Neural crest cell (in vitro differentiated cells): ENCODE measurements around the gene ONECUT1. TPM values are rescaled to one million over a fixed set of nuclear protein-coding genes. Genes with fewer than 3 reads are reported as not detected.

Experiments
- DNase-seq: peaks from one replicate; pipeline ENCODE4 v3.0.0; 2021; ENCODE audit warnings: low read depth, mixed read lengths, low spot score
- H3K27ac Mint-ChIP-seq: one replicate; pipeline ENCODE4 v1.8.0; 2021; ENCODE audit warnings: mild to moderate bottlenecking, mixed read lengths; ENCODE audit not compliant: unreplicated experiment
- H3K27me3 Mint-ChIP-seq: 2 replicates; pipeline ENCODE4 v1.8.0; 2021; ENCODE audit warnings: low read depth, mild to moderate bottlenecking, mixed read lengths
- H3K36me3 Mint-ChIP-seq: 2 replicates; pipeline ENCODE4 v1.8.0; 2021; ENCODE audit warnings: low read depth, mild to moderate bottlenecking, mixed read lengths
- H3K4me1 Mint-ChIP-seq: 2 replicates; pipeline ENCODE4 v1.8.0; 2021; ENCODE audit warnings: mixed read lengths
- H3K4me3 Mint-ChIP-seq: one replicate; pipeline ENCODE4 v1.8.0; 2021; ENCODE audit warnings: mild to moderate bottlenecking, mixed read lengths
- H3K9me3 Mint-ChIP-seq: 2 replicates; pipeline ENCODE4 v1.8.0; 2021; ENCODE audit warnings: mixed read lengths
- total RNA-seq: library from RNA; stranded (reverse); gene quantifications from 2 replicates; pipeline ENCODE4 v1.2.1, GENCODE V29; 2021
- TF ChIP-seq, protein P1 (sequence below): fragments of 200-600 bp; sonication (generic); conservative IDR thresholded peaks from 2 replicates; pipeline ENCODE4 v1.5.0; 2021; ENCODE audit warnings: antibody characterized with exemption, mild to moderate bottlenecking

Gene ONECUT1
- total RNA-seq, 1 donor from 2014 or later = 41.6 TPM

DNA sequence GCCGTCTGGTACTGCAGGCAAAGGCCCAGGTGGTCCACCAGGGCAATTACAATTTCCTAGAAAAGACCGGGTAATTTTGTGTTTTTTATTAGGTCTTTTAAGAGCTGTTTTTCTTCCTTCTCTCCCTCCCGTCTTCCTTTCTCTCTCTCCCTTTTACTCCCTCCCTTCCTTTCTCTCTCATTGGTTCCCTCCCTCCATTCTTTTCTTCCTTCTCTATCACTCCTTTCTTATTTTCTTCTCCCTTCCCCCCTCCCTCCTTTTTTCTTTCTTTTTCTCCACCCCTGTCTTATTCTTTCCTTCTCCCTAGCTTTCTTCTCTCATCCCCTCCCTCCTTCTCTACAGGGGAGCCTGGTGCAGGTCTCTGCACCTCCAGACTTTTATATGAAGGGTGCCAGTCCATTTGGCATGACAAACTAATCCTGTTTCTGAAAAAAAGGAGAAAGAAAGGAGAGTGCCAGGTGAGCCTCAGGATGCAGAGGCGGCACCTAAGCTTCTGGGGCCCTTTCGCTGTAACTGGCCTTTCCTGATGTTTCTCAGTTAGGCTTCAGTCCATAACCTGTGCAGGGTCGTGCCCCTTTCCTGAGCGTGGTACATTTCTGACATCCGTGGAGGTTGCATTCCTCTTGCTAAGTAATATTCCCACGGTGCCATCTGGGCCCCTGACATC, 9.1 kb upstream of the ONECUT1 start:
- Mint-ChIP-seq H3K4me1 (peaks cover 49% of the 10 kb centered on the region), H3K36me3 (peaks cover 6% of the 10 kb centered on the region), H3K4me3 (peak overlapping the region; percentile 49), H3K9me3 (no peaks in the 10 kb centered on the region), H3K27ac (no peak overlapping the region), H3K27me3 (peaks cover 27% of the 10 kb centered on the region)
- no peak for DNase-seq
- TF ChIP-seq, protein P1, sequence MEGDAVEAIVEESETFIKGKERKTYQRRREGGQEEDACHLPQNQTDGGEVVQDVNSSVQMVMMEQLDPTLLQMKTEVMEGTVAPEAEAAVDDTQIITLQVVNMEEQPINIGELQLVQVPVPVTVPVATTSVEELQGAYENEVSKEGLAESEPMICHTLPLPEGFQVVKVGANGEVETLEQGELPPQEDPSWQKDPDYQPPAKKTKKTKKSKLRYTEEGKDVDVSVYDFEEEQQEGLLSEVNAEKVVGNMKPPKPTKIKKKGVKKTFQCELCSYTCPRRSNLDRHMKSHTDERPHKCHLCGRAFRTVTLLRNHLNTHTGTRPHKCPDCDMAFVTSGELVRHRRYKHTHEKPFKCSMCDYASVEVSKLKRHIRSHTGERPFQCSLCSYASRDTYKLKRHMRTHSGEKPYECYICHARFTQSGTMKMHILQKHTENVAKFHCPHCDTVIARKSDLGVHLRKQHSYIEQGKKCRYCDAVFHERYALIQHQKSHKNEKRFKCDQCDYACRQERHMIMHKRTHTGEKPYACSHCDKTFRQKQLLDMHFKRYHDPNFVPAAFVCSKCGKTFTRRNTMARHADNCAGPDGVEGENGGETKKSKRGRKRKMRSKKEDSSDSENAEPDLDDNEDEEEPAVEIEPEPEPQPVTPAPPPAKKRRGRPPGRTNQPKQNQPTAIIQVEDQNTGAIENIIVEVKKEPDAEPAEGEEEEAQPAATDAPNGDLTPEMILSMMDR = no peak

DNA sequence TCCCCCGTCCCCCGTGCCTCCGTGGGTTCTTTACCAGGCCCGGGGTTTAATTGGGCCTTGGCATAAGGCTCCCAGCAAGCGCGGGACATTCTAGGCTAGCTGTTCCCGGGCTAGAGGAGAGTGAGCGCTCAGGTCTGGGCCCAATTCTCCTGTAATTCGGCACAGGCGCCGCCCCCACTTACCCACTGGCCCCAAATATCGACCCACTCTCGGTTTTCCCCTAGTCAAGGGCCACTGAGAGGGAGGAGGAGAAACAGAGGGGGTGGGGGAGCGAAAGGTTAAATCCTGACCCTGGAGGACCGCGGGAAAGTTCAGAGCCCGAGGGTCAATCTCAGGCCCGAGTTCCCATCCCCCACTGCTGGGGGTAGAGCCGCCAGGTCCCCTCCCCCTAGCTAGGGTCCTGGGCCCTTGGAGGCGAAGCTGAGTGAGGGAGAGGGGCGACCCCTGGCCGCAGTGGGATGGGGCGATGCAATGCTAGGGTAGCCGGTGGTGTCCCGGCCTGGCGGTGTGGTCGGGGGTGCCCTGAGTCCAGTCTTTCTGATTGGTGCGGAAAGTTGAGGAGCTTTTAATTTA, 8.5 kb upstream of the ONECUT1 start:
- Mint-ChIP-seq H3K36me3 (peaks cover 6% of the 10 kb centered on the region), H3K27me3 (peaks cover 22% of the 10 kb centered on the region), H3K4me1 (peaks cover 46% of the 10 kb centered on the region), H3K27ac (no peak overlapping the region), H3K4me3 (peak overlapping the region; percentile 49), H3K9me3 (no peaks in the 10 kb centered on the region)
- TF ChIP-seq, protein P1 = no peak
- no peak for DNase-seq

DNA sequence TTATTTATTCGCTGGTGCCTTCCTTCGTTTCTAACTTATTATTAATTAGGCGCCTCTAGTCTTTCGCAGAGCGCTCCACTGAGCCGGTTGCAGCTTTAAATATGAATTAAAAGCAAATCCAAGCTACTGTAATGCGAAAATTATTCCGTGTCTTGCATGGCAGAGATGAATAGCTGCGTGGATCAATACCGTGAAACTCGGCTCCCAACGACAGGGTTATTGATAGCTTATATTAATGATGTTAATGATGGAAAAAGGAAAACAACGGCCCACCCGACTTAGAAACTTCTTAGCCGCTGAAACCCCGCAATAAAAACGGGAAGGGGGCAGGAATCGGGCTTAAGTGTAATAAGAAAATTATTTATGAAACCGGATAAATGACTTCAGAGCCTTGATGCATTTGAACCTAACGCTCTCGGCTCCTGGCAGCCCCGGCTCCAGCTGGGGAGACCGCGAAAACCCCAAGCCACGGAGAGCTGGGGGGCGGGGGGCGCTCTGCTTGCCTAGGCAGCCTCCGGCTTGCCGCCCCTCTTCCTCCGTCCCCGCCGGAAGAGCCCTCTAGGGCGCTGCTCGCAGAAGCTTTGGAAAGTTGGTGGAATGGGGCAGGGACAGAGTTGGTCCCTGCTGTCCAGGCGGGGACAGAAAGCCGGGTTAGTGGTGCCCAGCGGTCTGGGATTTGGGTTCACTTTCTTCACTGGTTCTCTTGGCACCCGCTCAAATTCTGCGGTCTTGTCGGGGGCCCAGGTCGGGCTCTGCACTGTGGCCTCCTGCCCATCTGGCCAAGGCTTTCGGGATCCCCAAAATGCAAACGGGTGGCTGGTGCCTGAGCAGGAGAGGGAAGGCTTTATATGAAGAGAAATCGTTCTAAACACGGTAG, 7.7 kb upstream of the ONECUT1 start:
- DNase-seq = no peak
- Mint-ChIP-seq H3K27me3 (peaks cover 17% of the 10 kb centered on the region), H3K4me1 (peaks cover 44% of the 10 kb centered on the region), H3K27ac (no peak overlapping the region), H3K36me3 (peaks cover 6% of the 10 kb centered on the region), H3K4me3 (no peak overlapping the region), H3K9me3 (no peaks in the 10 kb centered on the region)
- TF ChIP-seq, protein P1 = no peak

DNA sequence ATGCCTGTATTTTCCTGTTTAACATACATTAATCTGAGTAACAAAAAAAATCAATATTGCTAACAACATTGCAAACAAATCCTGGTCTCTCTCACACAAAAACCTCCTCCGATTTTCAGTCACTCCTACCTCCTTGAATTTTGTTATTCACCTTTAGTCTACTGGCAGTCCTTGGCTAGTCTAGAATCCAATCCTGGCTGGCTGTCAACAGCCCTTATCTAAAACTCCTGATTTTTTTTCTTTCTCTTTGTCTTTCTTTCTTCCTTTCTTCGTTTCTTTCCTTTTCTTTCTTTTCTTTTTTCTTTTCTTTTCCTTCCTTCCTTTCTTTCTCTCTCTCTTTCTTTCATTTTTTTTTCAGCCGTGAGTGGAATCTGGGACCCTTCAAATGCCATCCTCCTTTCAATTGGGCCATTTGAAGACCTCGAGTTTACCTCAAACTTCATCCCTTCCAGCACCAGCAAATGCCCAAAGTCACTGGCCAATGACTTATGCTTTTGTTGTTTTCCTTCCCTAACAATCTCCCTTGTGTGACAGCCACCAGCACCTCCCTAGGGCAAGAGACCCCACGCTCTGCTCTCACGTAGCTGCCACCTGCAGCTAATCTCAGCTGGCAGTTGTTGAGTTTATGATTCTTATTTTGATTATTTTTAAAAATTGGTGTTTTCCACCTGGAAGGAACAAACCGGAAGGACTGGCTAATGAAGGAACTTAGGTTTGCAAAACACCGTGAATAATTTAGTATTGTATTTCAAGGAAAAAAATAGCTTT, 6.8 kb upstream of the ONECUT1 start:
- H3K27me3 Mint-ChIP-seq = peaks cover 9% of the 10 kb centered on the region
- H3K27ac Mint-ChIP-seq = peak overlapping the region; percentile 72

DNA sequence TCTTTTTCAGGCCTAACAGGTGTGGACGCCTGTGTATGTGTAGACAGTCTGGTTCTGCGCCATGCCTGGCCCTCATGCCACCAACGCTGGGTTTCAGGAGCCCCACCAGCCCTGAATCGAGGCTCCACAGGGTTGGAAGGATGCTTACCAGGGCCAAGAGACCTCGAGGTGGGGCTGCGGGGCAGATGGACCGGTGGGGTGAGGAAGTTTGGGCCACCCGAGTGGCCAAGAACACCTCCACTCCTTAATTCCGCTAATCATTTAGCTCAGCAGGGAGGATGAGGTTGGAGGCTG, 6.0 kb upstream of the ONECUT1 start:
- H3K4me1 Mint-ChIP-seq = peaks cover 51% of the 10 kb centered on the region
- H3K4me3 Mint-ChIP-seq = no peak overlapping the region
- TF ChIP-seq, protein P1 = no peak
- H3K9me3 Mint-ChIP-seq = no peaks in the 10 kb centered on the region
- peaks cover 11% of the 10 kb centered on the region for H3K27me3 Mint-ChIP-seq
- H3K27ac Mint-ChIP-seq = no peak overlapping the region
- no peak for DNase-seq
- H3K36me3 Mint-ChIP-seq = peaks cover 8% of the 10 kb centered on the region

More for the DNA sequence above, 6.8 kb upstream of the ONECUT1 start:
- TF ChIP-seq, protein P1 = no peak
- H3K4me1 Mint-ChIP-seq = peaks cover 44% of the 10 kb centered on the region
- H3K9me3 Mint-ChIP-seq = no peaks in the 10 kb centered on the region
- peak overlapping the region; percentile 7 for H3K4me3 Mint-ChIP-seq
- peaks cover 8% of the 10 kb centered on the region for H3K36me3 Mint-ChIP-seq
- no peak for DNase-seq
